Cardiac fibroblast (primary cell): ENCODE measurements around the gene PRPF31.
A peak's percentile ranks its signal among the peaks of the same experiment; 100 is the strongest.

ENCODE experiments used
- DNase-seq, 2 donors: peaks; one replicate each; pipeline versions ENCODE4 v3.0.0 to v3.0.0-alpha.2; 2010; ENCODE audit warnings: low read depth in 2 of 2
- H3K4me3 ChIP-seq, 2 donors: replicated peaks in 1 of 2; 1 replicate in 1 of 2; 2 replicates in 1 of 2; pipeline ENCODE4 v1.5.1; 2011; ENCODE audit warnings: low read depth in 2 of 2, low read length in 2 of 2, mild to moderate bottlenecking in 2 of 2, moderate library complexity in 1 of 2
- CTCF ChIP-seq: IDR thresholded peaks from one replicate; pipeline ENCODE4 v1.5.1; 2011; ENCODE audit warnings: low read depth, mild to moderate bottlenecking, low read length, inconsistent platforms

The PRPF31 gene

GRCh38 chr19:54152267-54152666 is 36.7 kb downstream of the PRPF31 start:
- H3K4me3 ChIP-seq, result no peak overlapping the region
- no peak for DNase-seq
- TF ChIP-seq CTCF, result no peak

- no peak for TF ChIP-seq CTCF
- H3K4me3 ChIP-seq, result no peak overlapping the region
- peak in 1 of 2 donors; percentile 41 for DNase-seq
Measured at GRCh38 chr19:54152878-54153524, 37.4 kb downstream of the PRPF31 start.

- H3K4me3 ChIP-seq, result no peak overlapping the region
- no peak for TF ChIP-seq CTCF
- DNase-seq, result no peak
Measured at GRCh38 chr19:54153731-54154326, 38.3 kb downstream of the PRPF31 start.

GRCh38 chr19:54154603-54155345 is 39.2 kb downstream of the PRPF31 start:
- no peak for TF ChIP-seq CTCF
- peak in 1 of 2 donors; percentile 84 for DNase-seq
- no peak overlapping the region for H3K4me3 ChIP-seq

- DNase-seq, result no peak
- no peak overlapping the region for H3K4me3 ChIP-seq
- no peak for TF ChIP-seq CTCF
Measured at GRCh38 chr19:54155694-54156093, 40.1 kb downstream of the PRPF31 start.

GRCh38 chr19:54156490-54156889 is 40.9 kb downstream of the PRPF31 start:
- no peak for TF ChIP-seq CTCF
- no peak for DNase-seq

More at GRCh38 chr19:54156490-54156889, 40.9 kb downstream of the PRPF31 start:
- H3K4me3 ChIP-seq, result no peak overlapping the region
